ENCODE measurements around the gene PJA1. TPM values are rescaled to one million over a fixed set of nuclear protein-coding genes. Genes with fewer than 3 reads are reported as not detected.
A peak's percentile ranks its signal among the peaks of the same experiment; 100 is the strongest.

The PJA1 gene
- total and polyA plus RNA-seq, 9 donors: 76.2 to 90.8 (median 82.1) TPM

DNA sequence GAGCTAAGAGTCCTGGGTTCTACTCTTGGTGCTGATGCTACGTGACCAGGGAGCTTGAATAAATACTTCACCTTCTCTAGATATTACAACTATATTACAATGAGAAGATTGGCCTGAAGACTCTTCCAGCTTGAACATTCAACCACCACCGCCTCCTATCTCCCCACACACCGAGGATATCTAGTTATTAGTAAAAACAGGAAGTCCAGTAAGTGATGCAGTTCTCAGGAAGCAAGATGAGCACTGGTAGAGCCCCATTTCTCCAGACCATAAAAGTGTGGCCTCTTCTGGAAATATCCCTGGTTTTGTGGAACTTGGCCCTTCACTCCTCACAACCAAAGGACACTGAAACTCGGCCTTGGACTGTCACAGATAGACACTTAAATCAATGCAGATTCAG is 18.5 kb downstream of the PJA1 start:
- Histone ChIP-seq H3K27me3 (ENCODE audit: control insufficient read depth, insufficient read depth, low read length) (peaks cover 39% of the 10 kb centered on the region), H3K9me3 (replicated peaks; ENCODE audit: control insufficient read depth, low read depth, low read length) (no peaks in the 10 kb centered on the region), H3K36me3 (ENCODE audit: control insufficient read depth, insufficient read depth, low read length) (no peaks in the 10 kb centered on the region), H3K27ac (ENCODE audit: low read length) (no peak overlapping the region), H3K4me1 (ENCODE audit: control insufficient read depth, insufficient read depth, low read length) (peaks cover 25% of the 10 kb centered on the region), H3K4me3 (ENCODE audit: low read length) (no peak overlapping the region)
- 83% methylated on average over 1 of the region's 4 CpGs for WGBS (ENCODE audit: insufficient coverage)
- no peak for DNase-seq

DNA sequence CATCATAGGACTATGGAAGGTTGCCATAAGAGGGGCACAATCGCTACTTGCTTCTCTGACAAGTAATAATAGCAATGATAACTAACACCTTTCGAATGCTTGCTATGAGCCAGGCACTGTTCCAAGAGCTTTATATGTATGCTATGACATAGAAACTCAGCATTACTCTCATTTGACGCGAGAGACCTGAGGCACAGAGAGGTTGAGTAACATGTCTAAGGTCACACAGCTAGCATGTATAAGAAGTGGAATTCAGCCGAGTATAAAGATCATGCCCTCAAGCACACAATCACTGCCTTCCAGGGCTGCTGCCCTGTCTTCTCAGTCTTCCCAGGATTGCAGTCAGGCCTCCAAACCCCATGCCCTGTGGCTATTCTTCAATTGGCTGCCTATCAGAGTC is 19.5 kb downstream of the PJA1 start:
- Histone ChIP-seq H3K27me3 (ENCODE audit: control insufficient read depth, insufficient read depth, low read length) (peaks cover 39% of the 10 kb centered on the region), H3K4me3 (ENCODE audit: low read length) (no peak overlapping the region), H3K36me3 (ENCODE audit: control insufficient read depth, insufficient read depth, low read length) (no peaks in the 10 kb centered on the region), H3K9me3 (replicated peaks; ENCODE audit: control insufficient read depth, low read depth, low read length) (no peaks in the 10 kb centered on the region), H3K27ac (ENCODE audit: low read length) (no peak overlapping the region), H3K4me1 (ENCODE audit: control insufficient read depth, insufficient read depth, low read length) (peaks cover 25% of the 10 kb centered on the region)
- no peak for DNase-seq
- 80% methylated on average over 1 of the region's 5 CpGs for WGBS (ENCODE audit: insufficient coverage)

DNA sequence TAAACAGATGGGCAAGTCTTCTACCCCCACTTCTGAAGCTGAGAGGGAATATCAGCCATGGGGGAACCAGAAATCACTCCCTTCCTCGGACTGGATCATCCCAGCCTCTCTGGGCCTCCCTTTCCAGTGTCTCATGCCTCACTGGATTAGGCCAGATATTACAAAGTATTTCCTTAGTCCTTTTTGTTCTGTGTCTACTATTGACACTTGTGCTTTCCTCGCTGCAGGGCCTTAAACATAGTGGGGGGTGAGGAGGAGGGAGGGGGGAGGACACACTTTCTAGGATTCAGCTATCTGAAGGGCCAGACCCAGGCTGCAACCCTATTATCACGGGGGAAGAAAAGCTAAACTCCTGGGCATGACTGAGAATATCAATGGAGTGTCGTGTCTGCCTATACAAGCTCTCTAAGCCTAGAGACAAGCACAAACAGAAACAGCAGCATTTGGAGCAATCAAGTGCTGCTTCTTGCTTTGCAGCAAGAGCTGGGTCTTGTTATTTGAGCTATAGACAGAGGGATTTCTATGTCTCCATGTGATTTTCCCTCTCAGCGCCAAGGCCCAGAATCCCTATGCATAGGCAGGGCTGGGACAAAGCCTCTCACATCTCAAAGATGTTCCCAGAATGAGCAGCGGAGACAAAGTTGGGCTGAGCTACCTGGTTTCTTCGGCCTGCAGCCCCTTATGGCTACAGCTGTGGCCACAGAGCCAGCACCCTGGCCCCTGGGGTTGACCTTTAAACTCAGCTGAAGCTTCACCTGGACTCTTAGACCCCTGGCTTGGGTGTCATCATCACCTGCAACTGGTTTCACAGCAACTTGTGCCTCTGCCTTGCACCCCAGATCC is 20.2 kb downstream of the PJA1 start:
- peak; percentile 35 for DNase-seq
- Histone ChIP-seq H3K9me3 (replicated peaks; ENCODE audit: control insufficient read depth, low read depth, low read length) (no peaks in the 10 kb centered on the region), H3K36me3 (ENCODE audit: control insufficient read depth, insufficient read depth, low read length) (no peaks in the 10 kb centered on the region), H3K27ac (ENCODE audit: low read length) (no peak overlapping the region), H3K27me3 (ENCODE audit: control insufficient read depth, insufficient read depth, low read length) (peaks cover 33% of the 10 kb centered on the region), H3K4me1 (ENCODE audit: control insufficient read depth, insufficient read depth, low read length) (peaks cover 25% of the 10 kb centered on the region), H3K4me3 (ENCODE audit: low read length) (no peak overlapping the region)
- 47% methylated on average over 3 of the region's 7 CpGs for WGBS (ENCODE audit: insufficient coverage)

DNA sequence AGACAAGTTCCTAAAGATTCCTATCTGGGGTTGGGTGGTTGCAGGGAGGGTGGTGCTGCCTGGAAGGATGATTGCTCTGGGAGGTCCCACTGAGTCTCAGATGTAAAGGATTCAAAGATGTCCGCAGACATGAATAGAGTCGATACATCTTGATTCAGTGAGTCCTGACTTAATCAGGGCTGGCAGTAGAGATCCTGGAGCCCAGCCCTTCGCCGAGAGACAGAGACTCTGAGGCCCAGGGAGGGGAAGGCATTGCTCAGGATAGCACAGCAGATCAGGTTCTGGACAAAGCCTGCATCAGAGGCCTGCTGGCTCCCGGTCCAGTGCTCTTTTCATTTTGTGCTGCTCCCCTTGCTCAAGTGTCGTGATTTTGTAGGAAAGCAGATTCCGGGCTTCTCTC is 21.7 kb downstream of the PJA1 start:
- Histone ChIP-seq H3K4me1 (ENCODE audit: control insufficient read depth, insufficient read depth, low read length) (peaks cover 25% of the 10 kb centered on the region), H3K27me3 (ENCODE audit: control insufficient read depth, insufficient read depth, low read length) (peaks cover 36% of the 10 kb centered on the region), H3K9me3 (replicated peaks; ENCODE audit: control insufficient read depth, low read depth, low read length) (no peaks in the 10 kb centered on the region), H3K4me3 (ENCODE audit: low read length) (no peak overlapping the region), H3K36me3 (ENCODE audit: control insufficient read depth, insufficient read depth, low read length) (no peaks in the 10 kb centered on the region), H3K27ac (ENCODE audit: low read length) (no peak overlapping the region)
- DNase-seq: peak; percentile 34
- WGBS (ENCODE audit: insufficient coverage): 60% methylated on average over 7 of the region's 7 CpGs

DNA sequence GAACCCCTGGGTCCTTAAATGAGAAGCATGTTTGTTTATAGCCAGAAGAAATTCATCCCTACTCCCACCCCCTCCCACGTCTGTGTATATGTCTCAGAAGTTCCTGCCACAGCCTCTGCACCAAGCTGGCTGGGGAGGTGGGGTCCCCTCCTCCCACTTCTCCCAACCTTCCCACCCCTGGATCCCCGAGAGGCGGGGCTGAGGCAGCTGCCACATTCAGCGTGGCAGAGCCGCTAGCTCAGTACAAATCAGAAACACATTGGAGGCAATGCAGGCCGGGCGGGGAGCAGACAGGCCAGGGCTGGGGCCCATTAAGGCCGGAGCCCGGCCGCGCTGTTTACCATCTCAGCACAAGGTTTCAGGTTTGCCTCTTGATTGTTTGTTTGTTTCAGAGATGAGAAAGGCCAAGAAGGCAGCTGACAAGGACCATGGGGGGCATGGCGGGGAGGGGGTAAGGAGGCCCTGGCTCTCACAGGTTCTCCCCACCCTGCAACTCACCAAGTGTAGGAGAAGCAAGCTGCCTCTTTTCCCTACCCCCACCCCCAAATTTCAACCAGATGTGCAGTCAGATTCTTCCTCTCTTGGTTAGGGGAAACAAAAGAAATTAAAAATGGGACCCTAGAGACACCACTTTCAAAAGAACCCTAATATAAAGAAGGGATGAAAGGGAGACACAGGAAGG is 22.3 kb downstream of the PJA1 start:
- H3K27me3 ChIP-seq (ENCODE audit: control insufficient read depth, insufficient read depth, low read length): peaks cover 40% of the 10 kb centered on the region

DNA sequence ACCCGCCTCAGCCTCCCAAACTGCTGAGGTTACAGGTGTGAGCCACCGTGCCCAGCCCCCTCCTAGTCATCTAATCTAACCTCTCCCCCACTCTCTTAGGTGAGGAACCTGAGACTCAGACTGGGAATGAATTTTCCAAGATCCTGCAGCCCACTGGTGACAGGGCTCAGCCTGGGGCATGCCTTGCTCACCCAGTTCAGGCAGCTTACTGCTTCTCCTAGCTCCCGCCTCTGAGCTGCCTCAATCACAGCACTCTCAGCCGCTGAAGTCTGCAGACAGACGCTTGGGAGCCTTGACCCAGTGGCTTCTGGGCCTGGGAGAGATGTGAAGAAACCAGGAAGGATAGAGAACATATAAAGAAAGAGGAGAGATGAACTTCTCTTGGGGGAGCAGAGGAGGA is 24.4 kb downstream of the PJA1 start:
- Histone ChIP-seq H3K36me3 (ENCODE audit: control insufficient read depth, insufficient read depth, low read length) (no peaks in the 10 kb centered on the region), H3K4me3 (ENCODE audit: low read length) (no peak overlapping the region), H3K4me1 (ENCODE audit: control insufficient read depth, insufficient read depth, low read length) (peaks cover 44% of the 10 kb centered on the region), H3K9me3 (replicated peaks; ENCODE audit: control insufficient read depth, low read depth, low read length) (no peaks in the 10 kb centered on the region), H3K27ac (ENCODE audit: low read length) (no peak overlapping the region), H3K27me3 (ENCODE audit: control insufficient read depth, insufficient read depth, low read length) (peaks cover 49% of the 10 kb centered on the region)
- no peak for DNase-seq
- WGBS (ENCODE audit: insufficient coverage): 70% methylated on average over 2 of the region's 5 CpGs

More for the DNA sequence above, 22.3 kb downstream of the PJA1 start:
- WGBS (ENCODE audit: insufficient coverage): 44% methylated on average over 9 of the region's 12 CpGs
- H3K4me1 ChIP-seq (ENCODE audit: control insufficient read depth, insufficient read depth, low read length): peaks cover 27% of the 10 kb centered on the region
- H3K27ac ChIP-seq (ENCODE audit: low read length): peak overlapping the region; percentile 48
- peak; percentile 43 for DNase-seq
- no peaks in the 10 kb centered on the region for H3K36me3 ChIP-seq (ENCODE audit: control insufficient read depth, insufficient read depth, low read length)
- no peak overlapping the region for H3K4me3 ChIP-seq (ENCODE audit: low read length)
- no peaks in the 10 kb centered on the region for H3K9me3 ChIP-seq (replicated peaks; ENCODE audit: control insufficient read depth, low read depth, low read length)

DNA sequence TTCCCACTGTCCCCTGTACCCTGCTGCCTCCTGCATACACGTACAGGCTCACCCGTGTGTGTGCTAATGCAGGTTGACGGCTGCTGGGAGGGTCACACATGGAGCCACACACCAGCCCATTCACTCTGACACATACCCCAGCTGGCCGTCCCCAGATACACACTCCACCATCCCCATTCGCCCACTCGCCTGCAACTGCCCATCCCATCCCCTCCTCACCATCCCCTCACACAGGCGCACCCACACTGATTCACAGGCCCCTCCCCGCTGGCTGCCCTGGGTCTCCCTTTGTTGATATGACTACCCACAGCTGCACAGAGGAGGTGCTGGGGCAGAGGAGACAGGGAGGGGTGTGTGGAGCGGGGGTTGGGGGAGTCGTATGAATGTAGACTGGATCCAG is 25.7 kb downstream of the PJA1 start:
- Histone ChIP-seq H3K27me3 (ENCODE audit: control insufficient read depth, insufficient read depth, low read length) (peaks cover 52% of the 10 kb centered on the region), H3K9me3 (replicated peaks; ENCODE audit: control insufficient read depth, low read depth, low read length) (no peaks in the 10 kb centered on the region), H3K4me3 (ENCODE audit: low read length) (no peak overlapping the region), H3K27ac (ENCODE audit: low read length) (no peak overlapping the region), H3K36me3 (ENCODE audit: control insufficient read depth, insufficient read depth, low read length) (no peaks in the 10 kb centered on the region), H3K4me1 (ENCODE audit: control insufficient read depth, insufficient read depth, low read length) (peaks cover 43% of the 10 kb centered on the region)
- no peak for DNase-seq
- WGBS (ENCODE audit: insufficient coverage): 72% methylated on average over 6 of the region's 10 CpGs

DNA sequence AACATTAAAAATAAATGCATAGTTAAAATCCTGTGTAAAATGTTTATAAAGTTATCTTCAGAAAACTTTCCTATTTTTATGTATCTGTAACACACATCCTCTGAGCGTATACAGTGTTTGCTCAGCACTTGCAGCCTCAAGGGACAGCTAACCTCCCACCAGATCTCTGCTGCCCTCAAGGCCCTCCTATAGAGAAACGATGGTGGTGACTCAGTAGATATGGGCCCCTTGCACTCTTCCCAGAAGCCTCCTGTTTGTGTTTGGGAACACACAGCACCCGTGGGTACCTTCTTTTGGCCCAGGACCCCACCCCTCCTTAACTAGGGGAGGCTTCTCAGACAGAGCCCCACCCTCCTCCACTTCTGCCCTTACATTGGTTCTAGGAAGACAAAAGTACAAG is 26.7 kb downstream of the PJA1 start:
- peaks cover 40% of the 10 kb centered on the region for H3K4me1 ChIP-seq (ENCODE audit: control insufficient read depth, insufficient read depth, low read length)
- no peak overlapping the region for H3K27ac ChIP-seq (ENCODE audit: low read length)
- peaks cover 51% of the 10 kb centered on the region for H3K27me3 ChIP-seq (ENCODE audit: control insufficient read depth, insufficient read depth, low read length)

DNA sequence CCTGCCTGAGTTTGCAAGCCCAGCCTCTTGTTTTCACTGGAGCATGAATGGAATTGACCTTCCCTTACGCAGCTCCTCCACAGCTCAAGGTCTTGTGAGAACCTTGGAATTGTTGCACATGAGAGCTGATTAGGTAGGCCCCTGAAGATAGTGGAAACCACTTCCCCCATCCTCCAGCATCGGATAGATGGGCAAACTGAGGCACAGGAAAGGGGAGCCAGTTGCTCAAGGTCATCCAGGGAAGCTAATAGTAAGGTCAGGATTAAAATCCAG is 27.2 kb downstream of the PJA1 start:
- Histone ChIP-seq H3K36me3 (ENCODE audit: control insufficient read depth, insufficient read depth, low read length) (no peaks in the 10 kb centered on the region), H3K9me3 (replicated peaks; ENCODE audit: control insufficient read depth, low read depth, low read length) (no peaks in the 10 kb centered on the region), H3K4me3 (ENCODE audit: low read length) (no peak overlapping the region), H3K4me1 (ENCODE audit: control insufficient read depth, insufficient read depth, low read length) (peaks cover 40% of the 10 kb centered on the region), H3K27ac (ENCODE audit: low read length) (peak overlapping the region; percentile 91), H3K27me3 (ENCODE audit: control insufficient read depth, insufficient read depth, low read length) (peaks cover 54% of the 10 kb centered on the region)
- WGBS (ENCODE audit: insufficient coverage): no CpG with 5 or more reads among the region's 2 CpGs
- no peak for DNase-seq

More for the DNA sequence above, 26.7 kb downstream of the PJA1 start:
- H3K4me3 ChIP-seq (ENCODE audit: low read length): no peak overlapping the region
- no peaks in the 10 kb centered on the region for H3K9me3 ChIP-seq (replicated peaks; ENCODE audit: control insufficient read depth, low read depth, low read length)
- DNase-seq: no peak
- 83% methylated on average over 1 of the region's 3 CpGs for WGBS (ENCODE audit: insufficient coverage)
- no peaks in the 10 kb centered on the region for H3K36me3 ChIP-seq (ENCODE audit: control insufficient read depth, insufficient read depth, low read length)

DNA sequence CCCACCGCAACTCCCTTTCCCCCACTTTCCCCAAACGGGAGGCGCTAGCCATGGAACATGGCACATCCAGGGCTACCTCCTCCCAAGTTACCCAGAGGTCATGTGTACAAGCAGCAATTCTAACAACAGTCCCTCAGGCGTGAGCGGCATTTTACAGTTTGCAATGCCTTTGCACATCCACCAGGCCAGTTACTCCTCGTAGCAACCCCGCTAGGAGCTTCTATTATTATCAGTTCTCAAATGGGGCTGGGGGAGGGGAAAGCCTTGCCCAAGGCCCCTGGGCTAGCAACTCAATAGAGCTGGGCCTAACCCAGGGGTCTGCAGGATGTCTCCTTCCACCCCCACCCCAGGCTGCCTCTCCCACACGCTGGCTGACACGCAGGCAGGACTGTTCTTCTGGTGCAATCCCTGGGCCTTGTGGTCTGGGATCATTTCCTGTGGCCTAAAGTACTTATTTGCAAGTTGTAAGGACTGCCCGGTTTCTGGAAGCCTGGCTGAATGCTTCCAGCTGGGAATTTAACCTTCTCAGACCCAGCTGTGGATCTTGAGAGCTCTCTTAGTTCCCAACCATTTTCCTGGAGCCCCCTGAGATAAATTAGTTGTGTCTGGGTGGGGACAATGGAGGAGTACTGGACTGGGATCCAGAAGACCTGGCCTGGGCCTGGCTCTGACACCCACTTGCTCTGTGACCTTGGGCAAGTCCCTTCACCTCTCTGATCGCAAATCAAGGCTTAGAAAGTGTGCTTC is 27.7 kb downstream of the PJA1 start:
- Histone ChIP-seq H3K4me3 (ENCODE audit: low read length) (no peak overlapping the region), H3K27ac (ENCODE audit: low read length) (peak overlapping the region; percentile 91), H3K4me1 (ENCODE audit: control insufficient read depth, insufficient read depth, low read length) (peaks cover 38% of the 10 kb centered on the region), H3K27me3 (ENCODE audit: control insufficient read depth, insufficient read depth, low read length) (peaks cover 58% of the 10 kb centered on the region), H3K9me3 (replicated peaks; ENCODE audit: control insufficient read depth, low read depth, low read length) (no peaks in the 10 kb centered on the region), H3K36me3 (ENCODE audit: control insufficient read depth, insufficient read depth, low read length) (no peaks in the 10 kb centered on the region)
- 35% methylated on average over 7 of the region's 11 CpGs for WGBS (ENCODE audit: insufficient coverage)
- peak; percentile 89 for DNase-seq

All from muscle of leg (tissue), 11 donors.